DND-41 (cell line): Measurements from ENCODE around the gene RALGDS.
"Not testable (repeated sequence)": the region's sequence is repeated elsewhere in the genome, so short reads cannot be mapped to it uniquely, and the experiment has no call there.

ENCODE experiments used
- CTCF ChIP-seq: IDR thresholded peaks from 2 replicates; pipeline ENCODE4 v1.5.1; 2012; ENCODE audit warnings: borderline replicate concordance, low read length, moderate library complexity, mild to moderate bottlenecking; ENCODE audit not compliant: poor library complexity, severe bottlenecking; ENCODE audit errors: extremely low read depth
- EZH2 ChIP-seq: IDR thresholded peaks from 3 replicates; pipeline ENCODE4 v1.6.1; 2012; ENCODE audit warnings: borderline replicate concordance, low read depth, mild to moderate bottlenecking, moderate library complexity, low read length, inconsistent platforms; ENCODE audit not compliant: severe bottlenecking

GRCh38 chr9:133068431-133068830 is 52.6 kb downstream of the RALGDS start:
- not testable (repeated sequence) for TF ChIP-seq EZH2, CTCF
